HG02642 (cell line): ENCODE data around the gene CBLN3.
"Not testable (repeated sequence)": the region's sequence is repeated elsewhere in the genome, so short reads cannot be mapped to it uniquely, and the experiment has no call there.

Experiments used
- ATAC-seq: cut with Tn5 transposase; IDR thresholded peaks from one replicate; pipeline ENCODE4 v1.9.1; 2021; ENCODE audit warnings: mild to moderate bottlenecking; ENCODE audit not compliant: unreplicated experiment, poor library complexity

The CBLN3 gene

GRCh38 chr14:24429395-24430142 lies at the start of gene CBLN3, which contains the start of gene KHNYN:
Gene CBLN3, minus strand, starts transcription at chr14:24429668. Its CDS starts 614 bp downstream, at chr14:24429054.
Gene KHNYN, plus strand, starts transcription at chr14:24429954. Its CDS starts 777 bp downstream, at chr14:24430731.
- peak; percentile 83 for ATAC-seq

- no peak for ATAC-seq
These were observed 45.8 kb upstream of the CBLN3 start for GRCh38 chr14:24475261-24475660.

GRCh38 chr14:24473211-24473610 lies 43.7 kb upstream of the CBLN3 start:
- ATAC-seq, result no peak

- not testable (repeated sequence) for ATAC-seq
These were observed 41.0 kb upstream of the CBLN3 start for GRCh38 chr14:24470450-24470849.

- no peak for ATAC-seq
These were observed 36.3 kb upstream of the CBLN3 start for GRCh38 chr14:24465805-24466204.

- ATAC-seq, result no peak
These were observed 35.9 kb upstream of the CBLN3 start for GRCh38 chr14:24465368-24465767.

GRCh38 chr14:24463884-24464785 lies 34.7 kb upstream of the CBLN3 start:
- no peak for ATAC-seq

- ATAC-seq, result peak; percentile 44
These were observed 33.8 kb upstream of the CBLN3 start for GRCh38 chr14:24463017-24463883.

GRCh38 chr14:24461336-24461735 lies 31.9 kb upstream of the CBLN3 start:
- no peak for ATAC-seq

- ATAC-seq, result no peak
These were observed 29.9 kb upstream of the CBLN3 start for GRCh38 chr14:24459331-24459730.

GRCh38 chr14:24458736-24459135 lies 29.3 kb upstream of the CBLN3 start:
- ATAC-seq, result no peak

GRCh38 chr14:24456980-24457379 lies 27.5 kb upstream of the CBLN3 start:
- ATAC-seq, result no peak

GRCh38 chr14:24450828-24451227 lies 21.4 kb upstream of the CBLN3 start:
- not testable (repeated sequence) for ATAC-seq

- ATAC-seq, result no peak
These were observed 13.7 kb upstream of the CBLN3 start for GRCh38 chr14:24443053-24443665.

GRCh38 chr14:24442240-24443052 lies 13.0 kb upstream of the CBLN3 start, which contains the start of gene SDR39U1:
Gene SDR39U1, minus strand, starts transcription at chr14:24442776. Its CDS starts 7 bp downstream, at chr14:24442769.
- ATAC-seq, result peak; percentile 92

GRCh38 chr14:24441904-24442239 lies 12.4 kb upstream of the CBLN3 start:
- ATAC-seq, result no peak

- ATAC-seq, result no peak
These were observed 12.0 kb upstream of the CBLN3 start for GRCh38 chr14:24441485-24441884.

GRCh38 chr14:24440606-24441399 lies 11.3 kb upstream of the CBLN3 start:
- no peak for ATAC-seq
